ENCODE results near the gene COL5A1. TPM values are rescaled to one million over a fixed set of nuclear protein-coding genes. Genes with fewer than 3 reads are reported as not detected.

Gene COL5A1
- total RNA-seq, 4 donors from 2014 or later, result 8.4 to 14.7 (median 11.3) TPM

DNA sequence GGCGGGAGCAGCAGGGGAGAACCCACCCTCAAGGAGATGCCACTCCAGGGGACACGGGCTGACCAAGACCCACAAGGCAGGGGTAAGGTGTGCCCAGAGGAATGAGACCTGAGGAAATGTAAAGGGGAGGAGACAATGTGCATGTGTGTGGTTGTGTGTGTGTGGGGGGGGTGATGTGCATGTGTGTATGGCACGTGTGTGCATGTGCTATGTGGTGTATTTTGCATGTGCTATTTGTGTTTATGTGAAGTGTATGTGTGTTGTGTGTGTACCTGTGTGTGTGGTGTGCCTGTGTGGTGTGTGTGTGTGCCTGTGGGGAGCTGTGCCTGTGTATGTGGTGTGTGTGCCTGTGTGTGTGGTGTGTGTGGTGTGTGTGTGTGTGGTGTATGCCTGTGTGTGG lies 205.5 kb downstream of the COL5A1 start:
- intact Hi-C loops (cut with DNase I; ENCODE audit: low total_unique reads), result no loop called here
- H3K4me3 ChIP-seq (ENCODE audit: low read depth, poor library complexity, severe bottlenecking), result no peak overlapping the region
- DNase-seq (ENCODE audit: low spot score in 2 of 2), result no peak
- 84 to 96% methylated on average over 3 of the region's 3 CpGs for WGBS, 2 donors
- no peak for TF ChIP-seq POLR2A (IDR thresholded peaks at IDR 0.05)
- TF ChIP-seq, protein P1, sequence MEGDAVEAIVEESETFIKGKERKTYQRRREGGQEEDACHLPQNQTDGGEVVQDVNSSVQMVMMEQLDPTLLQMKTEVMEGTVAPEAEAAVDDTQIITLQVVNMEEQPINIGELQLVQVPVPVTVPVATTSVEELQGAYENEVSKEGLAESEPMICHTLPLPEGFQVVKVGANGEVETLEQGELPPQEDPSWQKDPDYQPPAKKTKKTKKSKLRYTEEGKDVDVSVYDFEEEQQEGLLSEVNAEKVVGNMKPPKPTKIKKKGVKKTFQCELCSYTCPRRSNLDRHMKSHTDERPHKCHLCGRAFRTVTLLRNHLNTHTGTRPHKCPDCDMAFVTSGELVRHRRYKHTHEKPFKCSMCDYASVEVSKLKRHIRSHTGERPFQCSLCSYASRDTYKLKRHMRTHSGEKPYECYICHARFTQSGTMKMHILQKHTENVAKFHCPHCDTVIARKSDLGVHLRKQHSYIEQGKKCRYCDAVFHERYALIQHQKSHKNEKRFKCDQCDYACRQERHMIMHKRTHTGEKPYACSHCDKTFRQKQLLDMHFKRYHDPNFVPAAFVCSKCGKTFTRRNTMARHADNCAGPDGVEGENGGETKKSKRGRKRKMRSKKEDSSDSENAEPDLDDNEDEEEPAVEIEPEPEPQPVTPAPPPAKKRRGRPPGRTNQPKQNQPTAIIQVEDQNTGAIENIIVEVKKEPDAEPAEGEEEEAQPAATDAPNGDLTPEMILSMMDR (IDR thresholded peaks at IDR 0.05), result no peak

DNA sequence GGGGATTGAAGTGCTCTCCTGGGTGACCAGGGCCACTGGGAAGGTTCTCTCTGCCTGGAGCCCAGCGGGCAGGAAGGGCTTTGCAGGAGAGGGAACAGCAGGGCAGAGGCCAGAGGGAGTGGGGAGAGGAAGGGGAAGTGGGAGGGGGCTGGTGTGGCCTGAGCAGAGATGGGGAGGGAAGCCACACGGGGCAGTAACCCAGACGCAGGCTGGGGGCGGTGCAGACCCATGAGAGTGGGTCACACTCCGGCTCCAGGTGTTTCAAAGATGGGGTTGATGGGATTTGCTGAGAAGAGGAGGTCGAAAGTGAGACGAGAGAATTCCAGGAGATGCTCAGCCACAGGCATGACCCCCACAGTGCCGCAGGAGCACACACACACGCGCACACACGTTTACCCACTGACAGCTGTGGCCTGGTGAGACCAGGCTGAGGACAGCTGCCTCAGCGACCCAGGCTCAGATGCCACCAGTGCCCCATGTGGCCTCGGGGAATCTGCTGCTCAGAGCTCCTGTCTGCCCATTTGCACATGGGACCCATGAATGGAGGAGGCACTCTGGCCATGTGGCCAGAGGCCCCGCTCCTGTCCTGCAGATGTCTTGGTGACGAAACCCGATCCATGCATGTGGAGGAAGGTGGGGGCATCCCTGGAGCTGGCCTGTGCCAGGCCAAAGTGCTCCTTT lies 206.3 kb downstream of the COL5A1 start:
- 54 to 79% methylated on average over 16 of the region's 16 CpGs for WGBS, 2 donors
- no peak for DNase-seq (ENCODE audit: low spot score in 2 of 2)
- H3K4me3 ChIP-seq (ENCODE audit: low read depth, poor library complexity, severe bottlenecking), result no peak overlapping the region
- TF ChIP-seq, protein P1 (IDR thresholded peaks at IDR 0.05), result no peak
- TF ChIP-seq POLR2A (IDR thresholded peaks at IDR 0.05), result no peak
- intact Hi-C loops (cut with DNase I; ENCODE audit: low total_unique reads), result no loop called here

DNA sequence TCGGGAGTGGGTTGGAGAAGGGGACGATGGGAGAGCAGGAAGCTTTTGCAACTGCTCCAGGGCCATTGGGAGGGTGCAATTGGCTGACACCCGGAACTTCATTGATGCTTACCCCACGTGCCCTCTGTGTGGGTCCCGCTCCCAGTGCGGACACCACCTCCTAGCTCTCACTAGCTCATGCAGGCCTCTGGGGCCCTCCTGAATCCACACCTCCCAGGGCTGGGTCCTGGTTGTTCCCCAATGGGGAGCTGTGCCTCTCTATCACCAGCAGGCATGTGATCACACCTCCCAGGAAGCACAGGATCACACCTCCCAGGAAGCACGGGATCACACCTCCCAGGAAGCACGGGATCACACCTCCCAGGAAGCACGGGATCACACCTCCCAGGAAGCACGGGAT lies 206.9 kb downstream of the COL5A1 start:
- TF ChIP-seq POLR2A (IDR thresholded peaks at IDR 0.05), result no peak
- TF ChIP-seq, protein P1 (IDR thresholded peaks at IDR 0.05), result no peak
- 87 to 93% methylated on average over 3 to 10 of the region's 10 CpGs for WGBS, 2 donors

DNA sequence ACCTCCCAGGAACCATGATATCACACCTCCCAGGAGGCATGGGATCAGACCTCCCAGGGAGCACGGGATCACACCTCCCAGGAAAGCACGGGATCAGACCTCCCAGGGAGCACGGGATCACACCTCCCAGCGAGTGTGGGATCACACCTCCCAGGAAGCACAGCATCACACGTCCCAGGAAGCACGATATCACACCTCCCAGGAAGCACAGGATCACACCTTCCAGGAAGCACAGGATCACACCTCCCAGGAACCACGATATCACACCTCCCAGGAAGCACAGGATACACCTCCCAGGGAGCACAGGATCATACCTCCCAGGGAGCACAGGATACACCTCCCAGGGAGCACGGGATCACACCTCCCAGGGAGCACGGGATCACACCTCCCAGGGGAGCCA lies 209.0 kb downstream of the COL5A1 start:
- intact Hi-C loops (cut with DNase I; ENCODE audit: low total_unique reads), result no loop called here
- DNase-seq (ENCODE audit: low spot score in 2 of 2), result no peak
- TF ChIP-seq, protein P1 (IDR thresholded peaks at IDR 0.05), result no peak
- no peak for TF ChIP-seq POLR2A (IDR thresholded peaks at IDR 0.05)
- H3K4me3 ChIP-seq (ENCODE audit: low read depth, poor library complexity, severe bottlenecking), result no peak overlapping the region
- 86 to 91% methylated on average over 9 of the region's 9 CpGs for WGBS, 2 donors

More for the DNA sequence above, 206.9 kb downstream of the COL5A1 start:
- H3K4me3 ChIP-seq (ENCODE audit: low read depth, poor library complexity, severe bottlenecking), result no peak overlapping the region
- DNase-seq (ENCODE audit: low spot score in 2 of 2), result no peak
- intact Hi-C loops (cut with DNase I; ENCODE audit: low total_unique reads), result no loop called here

DNA sequence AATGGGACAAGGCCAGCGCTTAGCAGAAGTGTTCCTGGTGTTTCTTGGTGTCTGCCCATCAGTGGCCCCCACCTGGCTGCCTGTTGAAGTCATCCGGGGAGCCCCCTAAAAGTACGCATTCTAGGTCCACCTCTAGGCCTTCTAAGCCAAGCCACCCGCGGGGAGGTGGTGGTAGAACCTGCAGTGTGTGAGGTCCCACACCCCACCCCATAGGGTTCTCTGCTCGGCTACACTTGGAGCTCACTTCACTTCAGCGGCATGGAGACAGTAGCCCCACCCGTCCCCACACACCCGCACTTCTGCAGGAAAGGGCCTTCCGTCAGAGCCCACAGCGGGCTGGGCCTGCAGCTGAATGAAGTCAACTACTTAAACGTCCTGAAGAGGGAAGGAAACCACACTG lies 209.4 kb downstream of the COL5A1 start:
- intact Hi-C loops (cut with DNase I; ENCODE audit: low total_unique reads), result no loop called here
- WGBS, 2 donors, result 70 to 80% methylated on average over 12 of the region's 12 CpGs
- no peak for DNase-seq (ENCODE audit: low spot score in 2 of 2)
- TF ChIP-seq, protein P1 (IDR thresholded peaks at IDR 0.05), result no peak
- TF ChIP-seq POLR2A (IDR thresholded peaks at IDR 0.05), result no peak
- no peak overlapping the region for H3K4me3 ChIP-seq (ENCODE audit: low read depth, poor library complexity, severe bottlenecking)
